OCI-LY1 (cell line): ENCODE data around the gene TRIO.

Experiments
- CTCF ChIP-seq: fragments of 200-600 bp; sonication (generic), shearing (Covaris generic); IDR thresholded peaks from 2 replicates; pipeline ENCODE4 v1.5.1; 2017; ENCODE audit warnings: mild to moderate bottlenecking, antibody characterized with exemption, low read length, moderate library complexity, mixed read lengths
- EZH2 ChIP-seq: fragments of 200-600 bp; sonication (generic), shearing (Covaris generic); IDR thresholded peaks from 2 replicates; pipeline ENCODE4 v1.8.0; 2017; ENCODE audit warnings: borderline replicate concordance, mixed run types, mild to moderate bottlenecking, antibody characterized with exemption, low read length, moderate library complexity, mixed read lengths

GRCh38 chr5:14296533-14297331, 153.6 kb downstream of the TRIO start:
- TF ChIP-seq CTCF (no peak), EZH2 (no peak)
